HepG2 (cell line): ENCODE results near the gene LRIT1. TPM values are rescaled to one million over a fixed set of nuclear protein-coding genes. Genes with fewer than 3 reads are reported as not detected.

Experiments used
- ATAC-seq: fragments of 200-7000 bp; cut with Tn5 transposase; 3 replicates; pipeline ENCODE4 v1.9.1; 2020; ENCODE audit warnings: mild to moderate bottlenecking, moderate library complexity
- BruUV-seq: library from RNA; stranded (reverse); fragments of 400-500 nt; replicated peaks from 2 replicates; lab custom pipeline; 2021; lab: Mats Ljungman, UMichigan
- CTCF ChIA-PET: fragments of 300-600 bp; formaldehyde crosslinking; extraction: SDS; loops from one replicate; lab custom pipeline; 2021; ENCODE audit warnings: low total read pairs, inconsistent platforms, low intra/inter-chr PET ratio; lab: Yijun Ruan, JAX
- POLR2A ChIA-PET: fragments of 350-600 bp; sonication (Branson Sonifier 250); formaldehyde crosslinking; loops from one replicate; lab custom pipeline; 2020; ENCODE audit warnings: antibody characterized with exemption, inconsistent platforms; lab: Yijun Ruan, JAX
- DNase-seq: peaks from one replicate; pipeline ENCODE4 v3.0.0-alpha.2; 2015; ENCODE audit warnings: low spot score
- FAIRE-seq: peaks from 3 replicates; lab custom pipeline; 2011; peaks lifted over from hg19 to GRCh38; lab: Jason Lieb, UNC
- H2AFZ ChIP-seq: one replicate; pipeline ENCODE4 v1.6.1; 2011; ENCODE audit warnings: low read length, inconsistent platforms
- H3K27ac ChIP-seq: fragments of 300-600 bp; 3 replicates; pipeline ENCODE4 v1.8.0; 2011; ENCODE audit warnings: mixed run types, mild to moderate bottlenecking, mixed read lengths, low read length, inconsistent platforms; ENCODE audit not compliant: insufficient read depth; ENCODE audit errors: extremely low read length
- H3K27me3 ChIP-seq, 2 experiments: fragments of 200-600 bp in 1 of 2; 2 replicates in 1 of 2; 3 replicates in 1 of 2; pipeline versions ENCODE4 v1.6.0 to v1.8.0; 2011; ENCODE audit warnings: low read length in 2 of 2, mild to moderate bottlenecking in 2 of 2, moderate library complexity in 2 of 2, inconsistent platforms in 1 of 2; ENCODE audit not compliant: insufficient read depth in 2 of 2, control insufficient read depth in 1 of 2
- H3K36me3 ChIP-seq, 2 experiments: fragments of 200-600 bp in 1 of 2; replicated peaks in 1 of 2; 2 replicates in 1 of 2; 3 replicates in 1 of 2; pipeline versions ENCODE4 v1.5.1 to v1.8.0; 2011; ENCODE audit warnings: low read length in 2 of 2, inconsistent platforms in 1 of 2; ENCODE audit not compliant: insufficient read depth in 2 of 2, control insufficient read depth in 1 of 2
- H3K4me1 ChIP-seq: 2 replicates; pipeline ENCODE4 v1.5.1; 2012; ENCODE audit warnings: low read length, inconsistent platforms; ENCODE audit not compliant: insufficient read depth
- H3K4me2 ChIP-seq: 2 replicates; pipeline ENCODE4 v1.6.0; 2011; ENCODE audit warnings: low read depth, low read length, inconsistent platforms
- H3K4me3 ChIP-seq, 3 experiments: fragments of 200-600 bp in 1 of 3; sonication (generic), shearing (Covaris generic) in 1 of 3; replicated peaks in 1 of 3; 2 replicates each; pipeline ENCODE4 v1.5.1; 2011 to 2016; ENCODE audit warnings: low read length in 3 of 3, inconsistent platforms in 2 of 3, low read depth in 2 of 3, mild to moderate bottlenecking in 2 of 3, control low read depth in 1 of 3, mixed read lengths in 1 of 3; ENCODE audit not compliant: insufficient read depth in 1 of 3
- H3K79me2 ChIP-seq: one replicate; pipeline ENCODE4 v1.6.1; 2011; ENCODE audit warnings: low read length, inconsistent platforms; ENCODE audit not compliant: insufficient read depth
- H3K9ac ChIP-seq: 2 replicates; pipeline ENCODE4 v1.6.0; 2011; ENCODE audit warnings: mild to moderate bottlenecking, low read depth, low read length, inconsistent platforms; ENCODE audit not compliant: insufficient read depth
- H3K9me3 ChIP-seq: 2 replicates; pipeline ENCODE4 v1.5.1; 2012; ENCODE audit warnings: mild to moderate bottlenecking, low read length
- H4K20me1 ChIP-seq: 2 replicates; pipeline ENCODE4 v1.6.0; 2011; ENCODE audit warnings: inconsistent platforms, mild to moderate bottlenecking, low read length, moderate library complexity; ENCODE audit not compliant: insufficient read depth
- FOXO4 ChIP-seq: sonication (generic); formaldehyde crosslinking; conservative IDR thresholded peaks from 2 replicates; pipeline ENCODE4 v1.8.1; 2023; ENCODE audit warnings: missing genetic modification reagents
- ZHX1 ChIP-seq: sonication (generic); formaldehyde crosslinking; IDR thresholded peaks from 2 replicates; pipeline ENCODE4 v1.8.1; 2022; ENCODE audit warnings: low read depth, mild to moderate bottlenecking, missing genetic modification reagents
- ZNF280B ChIP-seq: sonication (generic); formaldehyde crosslinking; IDR thresholded peaks from 2 replicates; pipeline ENCODE4 v1.5.0; 2020; ENCODE audit warnings: missing genetic modification reagents, mild to moderate bottlenecking, borderline replicate concordance
- WGBS: methylation state at CpG from one replicate; pipeline ENCODE4 v1.1.6; 2017; ENCODE audit warnings: low lambda C conversion rate; 5-methylcytosine and 5-hydroxymethylcytosine counted together
- in situ Hi-C: cut with HindIII; loops from 2 replicates; pipeline ENCODE4 v1.10.0; 2017; ENCODE audit warnings: low pct_unique_long_range_greater_than_20kb; ENCODE audit not compliant: extremely low pct_ligation_motif_present
- intact Hi-C: fragments of 100-400 bp; cut with micrococcal nuclease; formaldehyde crosslinking; loops from one replicate; pipeline ENCODE4 v1.10.0; 2022; ENCODE audit not compliant: unreplicated experiment
- polyA plus RNA-seq, 8 experiments: library from polyadenylated mRNA; depleted of rRNA in 3 of 8; stranded (reverse) in 7 of 8; unstranded in 1 of 8; fragments of >200 nt; fragmentation: Illumina TruSeq in 4 of 8; extraction: Trizol in 4 of 8; gene quantifications; 2 replicates each; pipeline versions ENCODE4 v1.2.1 to v1.2.3, GENCODE V29; 2011 to 2016; ENCODE audit warnings: low read depth in 4 of 8, missing spikeins in 1 of 8, mixed read lengths in 1 of 8; ENCODE audit not compliant: insufficient read depth in 1 of 8
- total RNA-seq, 5 experiments: library from RNA; depleted of rRNA; stranded (reverse); fragments of >200 nt; fragmentation: Illumina TruSeq; extraction: Trizol; gene quantifications; 2 replicates each; pipeline ENCODE4 v1.2.3, GENCODE V29; 2016; ENCODE audit warnings: low read depth in 1 of 5
- TF ChIP-seq, protein P1 (sequence below): sonication (generic); formaldehyde crosslinking; IDR thresholded peaks from 2 replicates; pipeline ENCODE4 v1.4.0; 2020; ENCODE audit warnings: missing genetic modification reagents
- TF ChIP-seq, protein P2 (sequence below): sonication (generic); formaldehyde crosslinking; IDR thresholded peaks from one replicate; pipeline ENCODE4 v1.5.1; 2020; ENCODE audit warnings: mild to moderate bottlenecking, missing genetic modification reagents; ENCODE audit errors: not compliant biosample characterization

Gene LRIT1
- total and polyA plus RNA-seq, 2 of the 13 experiments (the other 11 are each of a cell fraction or from before 2014, with no cell fraction given) = not detected

GRCh38 chr10:84269773-84270172, 28.4 kb upstream of the LRIT1 start (continued):
- no peak for TF ChIP-seq ZHX1 (CRISPR knock-in tag)
- TF ChIP-seq, protein P1, sequence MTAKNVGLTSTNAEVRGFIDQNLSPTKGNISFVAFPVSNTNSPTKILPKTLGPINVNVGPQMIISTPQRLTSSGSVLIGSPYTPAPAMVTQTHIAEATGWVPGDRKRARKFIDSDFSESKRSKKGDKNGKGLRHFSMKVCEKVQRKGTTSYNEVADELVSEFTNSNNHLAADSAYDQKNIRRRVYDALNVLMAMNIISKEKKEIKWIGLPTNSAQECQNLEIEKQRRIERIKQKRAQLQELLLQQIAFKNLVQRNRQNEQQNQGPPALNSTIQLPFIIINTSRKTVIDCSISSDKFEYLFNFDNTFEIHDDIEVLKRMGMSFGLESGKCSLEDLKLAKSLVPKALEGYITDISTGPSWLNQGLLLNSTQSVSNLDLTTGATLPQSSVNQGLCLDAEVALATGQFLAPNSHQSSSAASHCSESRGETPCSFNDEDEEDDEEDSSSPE (CRISPR knock-in tag) = no peak
- no peak for TF ChIP-seq ZNF280B (CRISPR knock-in tag)
- TF ChIP-seq FOXO4 (CRISPR knock-in tag) = no peak

- peaks cover 14% of the 10 kb centered on the region; the same call in 1 of the 2 replicates for H3K4me1 ChIP-seq
- FAIRE-seq = no peak
- ChIA-PET CTCF (no interaction called here), POLR2A (no interaction called here)
- intact Hi-C loops = no loop called here
- 0% methylated on average over 1 of the region's 1 CpG for WGBS
- H3K27ac ChIP-seq = no peak overlapping the region
- no peaks in the 10 kb centered on the region for H3K79me2 ChIP-seq
- no peak overlapping the region for H3K4me2 ChIP-seq
- no peak for ATAC-seq
- peaks cover 0 to 19% of the 10 kb centered on the region in 2 experiments; a peak in 1 of 5 replicates for H3K27me3 ChIP-seq
- no peak overlapping the region for H3K9ac ChIP-seq
- in situ Hi-C loops = loop anchor here (5.0 to 10.0 kb wide), 2 partner anchors 96 to 273 kb away; no protein-coding TSS in a partner anchor
- no peak for DNase-seq
- H4K20me1 ChIP-seq = no peaks in the 10 kb centered on the region; the same call in 1 of the 2 replicates
- H3K4me3 ChIP-seq = no peak overlapping the region
- BruUV-seq = no TSS peak
- H3K9me3 ChIP-seq = no peaks in the 10 kb centered on the region
- H3K36me3 ChIP-seq = no peaks in the 10 kb centered on the region
- H2AFZ ChIP-seq = no peak overlapping the region
- TF ChIP-seq, protein P2, sequence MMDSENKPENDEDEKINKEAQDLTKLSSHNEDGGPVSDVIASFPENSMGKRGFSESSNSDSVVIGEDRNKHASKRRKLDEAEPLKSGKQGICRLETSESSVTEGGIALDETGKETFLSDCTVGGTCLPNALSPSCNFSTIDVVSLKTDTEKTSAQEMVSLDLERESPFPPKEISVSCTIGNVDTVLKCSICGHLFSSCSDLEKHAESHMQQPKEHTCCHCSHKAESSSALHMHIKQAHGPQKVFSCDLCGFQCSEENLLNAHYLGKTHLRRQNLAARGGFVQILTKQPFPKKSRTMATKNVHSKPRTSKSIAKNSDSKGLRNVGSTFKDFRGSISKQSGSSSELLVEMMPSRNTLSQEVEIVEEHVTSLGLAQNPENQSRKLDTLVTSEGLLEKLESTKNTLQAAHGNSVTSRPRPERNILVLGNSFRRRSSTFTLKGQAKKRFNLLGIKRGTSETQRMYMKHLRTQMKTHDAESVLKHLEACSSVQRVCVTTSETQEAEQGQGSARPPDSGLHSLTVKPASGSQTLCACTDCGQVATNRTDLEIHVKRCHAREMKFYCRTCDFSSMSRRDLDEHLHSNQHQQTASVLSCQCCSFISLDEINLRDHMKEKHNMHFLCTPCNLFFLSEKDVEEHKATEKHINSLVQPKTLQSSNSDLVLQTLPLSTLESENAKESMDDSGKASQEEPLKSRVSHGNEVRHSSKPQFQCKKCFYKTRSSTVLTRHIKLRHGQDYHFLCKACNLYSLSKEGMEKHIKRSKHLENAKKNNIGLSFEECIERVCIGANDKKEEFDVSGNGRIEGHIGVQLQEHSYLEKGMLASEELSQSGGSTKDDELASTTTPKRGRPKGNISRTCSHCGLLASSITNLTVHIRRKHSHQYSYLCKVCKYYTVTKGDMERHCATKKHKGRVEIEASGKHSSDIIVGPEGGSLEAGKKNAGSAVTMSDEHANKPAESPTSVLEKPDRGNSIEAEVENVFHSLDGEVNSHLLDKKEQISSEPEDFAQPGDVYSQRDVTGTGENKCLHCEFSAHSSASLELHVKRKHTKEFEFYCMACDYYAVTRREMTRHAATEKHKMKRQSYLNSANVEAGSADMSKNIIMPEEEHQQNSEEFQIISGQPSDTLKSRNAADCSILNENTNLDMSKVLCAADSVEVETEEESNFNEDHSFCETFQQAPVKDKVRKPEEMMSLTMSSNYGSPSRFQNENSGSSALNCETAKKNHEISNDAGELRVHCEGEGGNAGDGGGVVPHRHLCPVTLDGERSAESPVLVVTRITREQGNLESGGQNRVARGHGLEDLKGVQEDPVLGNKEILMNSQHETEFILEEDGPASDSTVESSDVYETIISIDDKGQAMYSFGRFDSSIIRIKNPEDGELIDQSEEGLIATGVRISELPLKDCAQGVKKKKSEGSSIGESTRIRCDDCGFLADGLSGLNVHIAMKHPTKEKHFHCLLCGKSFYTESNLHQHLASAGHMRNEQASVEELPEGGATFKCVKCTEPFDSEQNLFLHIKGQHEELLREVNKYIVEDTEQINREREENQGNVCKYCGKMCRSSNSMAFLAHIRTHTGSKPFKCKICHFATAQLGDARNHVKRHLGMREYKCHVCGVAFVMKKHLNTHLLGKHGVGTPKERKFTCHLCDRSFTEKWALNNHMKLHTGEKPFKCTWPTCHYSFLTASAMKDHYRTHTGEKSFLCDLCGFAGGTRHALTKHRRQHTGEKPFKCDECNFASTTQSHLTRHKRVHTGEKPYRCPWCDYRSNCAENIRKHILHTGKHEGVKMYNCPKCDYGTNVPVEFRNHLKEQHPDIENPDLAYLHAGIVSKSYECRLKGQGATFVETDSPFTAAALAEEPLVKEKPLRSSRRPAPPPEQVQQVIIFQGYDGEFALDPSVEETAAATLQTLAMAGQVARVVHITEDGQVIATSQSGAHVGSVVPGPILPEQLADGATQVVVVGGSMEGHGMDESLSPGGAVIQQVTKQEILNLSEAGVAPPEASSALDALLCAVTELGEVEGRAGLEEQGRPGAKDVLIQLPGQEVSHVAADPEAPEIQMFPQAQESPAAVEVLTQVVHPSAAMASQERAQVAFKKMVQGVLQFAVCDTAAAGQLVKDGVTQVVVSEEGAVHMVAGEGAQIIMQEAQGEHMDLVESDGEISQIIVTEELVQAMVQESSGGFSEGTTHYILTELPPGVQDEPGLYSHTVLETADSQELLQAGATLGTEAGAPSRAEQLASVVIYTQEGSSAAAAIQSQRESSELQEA (CRISPR knock-in tag) = no peak
These were observed 27.8 kb upstream of the LRIT1 start for GRCh38 chr10:84269162-84269561.
